ENCODE data around the gene HOXD4.

The HOXD4 gene

DNA sequence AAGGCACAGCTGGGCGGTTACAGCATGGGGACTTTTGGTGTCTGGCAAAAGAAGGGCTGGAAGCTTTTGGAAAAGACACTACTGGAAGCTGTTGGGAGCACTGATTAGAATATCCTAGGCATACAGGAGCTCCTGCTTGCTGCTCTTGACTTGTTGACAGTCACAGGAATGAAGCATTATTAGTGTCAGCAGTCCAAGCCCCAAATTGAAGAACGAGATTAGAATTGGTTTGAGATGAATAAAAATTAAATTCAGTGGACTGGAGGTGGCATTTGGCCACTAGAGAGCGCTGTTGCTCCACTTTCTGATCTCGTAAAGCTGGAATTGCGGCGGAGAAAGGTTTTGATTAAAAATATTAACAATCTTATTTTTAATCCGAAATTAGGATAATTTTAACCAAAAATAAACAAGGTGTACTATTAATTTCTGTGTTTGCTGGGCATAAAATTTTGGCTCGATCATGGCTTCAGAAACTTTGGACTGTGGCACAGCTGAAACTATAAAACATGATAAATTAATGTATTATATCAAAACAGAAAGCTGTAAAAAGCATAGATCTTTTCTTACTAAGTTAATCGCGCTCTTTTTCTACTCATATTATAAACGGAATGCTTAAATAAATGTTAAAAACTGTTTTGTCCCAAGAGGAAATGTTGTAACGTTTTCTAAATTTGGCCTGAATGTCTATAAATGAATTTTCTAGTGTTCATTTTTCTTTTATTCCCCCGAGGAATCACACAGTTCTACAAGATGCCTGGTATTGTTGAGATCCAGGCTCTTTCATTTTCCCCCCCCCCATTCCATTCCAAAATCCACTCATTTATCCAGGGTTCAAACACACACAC lies 24.2 kb upstream of the HOXD4 start:
- DNase-seq (ENCODE audit: low read depth in 2 of 2) = peak; percentile 50 to 60

DNA sequence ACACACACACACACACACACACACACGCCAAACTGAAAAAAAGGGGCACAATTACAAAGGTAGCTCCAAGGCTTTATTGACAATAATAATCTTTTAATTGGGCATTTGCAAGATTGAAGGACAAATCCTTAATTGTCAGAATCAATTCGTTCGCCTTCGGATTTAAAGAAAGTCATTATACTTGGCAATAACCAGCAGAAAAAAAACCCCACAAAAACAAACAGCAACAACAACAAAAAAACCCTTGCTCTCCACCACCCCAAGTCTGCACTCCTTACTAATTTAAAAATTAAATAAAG lies 23.6 kb upstream of the HOXD4 start:
- DNase-seq (ENCODE audit: low read depth in 2 of 2) = no peak

DNA sequence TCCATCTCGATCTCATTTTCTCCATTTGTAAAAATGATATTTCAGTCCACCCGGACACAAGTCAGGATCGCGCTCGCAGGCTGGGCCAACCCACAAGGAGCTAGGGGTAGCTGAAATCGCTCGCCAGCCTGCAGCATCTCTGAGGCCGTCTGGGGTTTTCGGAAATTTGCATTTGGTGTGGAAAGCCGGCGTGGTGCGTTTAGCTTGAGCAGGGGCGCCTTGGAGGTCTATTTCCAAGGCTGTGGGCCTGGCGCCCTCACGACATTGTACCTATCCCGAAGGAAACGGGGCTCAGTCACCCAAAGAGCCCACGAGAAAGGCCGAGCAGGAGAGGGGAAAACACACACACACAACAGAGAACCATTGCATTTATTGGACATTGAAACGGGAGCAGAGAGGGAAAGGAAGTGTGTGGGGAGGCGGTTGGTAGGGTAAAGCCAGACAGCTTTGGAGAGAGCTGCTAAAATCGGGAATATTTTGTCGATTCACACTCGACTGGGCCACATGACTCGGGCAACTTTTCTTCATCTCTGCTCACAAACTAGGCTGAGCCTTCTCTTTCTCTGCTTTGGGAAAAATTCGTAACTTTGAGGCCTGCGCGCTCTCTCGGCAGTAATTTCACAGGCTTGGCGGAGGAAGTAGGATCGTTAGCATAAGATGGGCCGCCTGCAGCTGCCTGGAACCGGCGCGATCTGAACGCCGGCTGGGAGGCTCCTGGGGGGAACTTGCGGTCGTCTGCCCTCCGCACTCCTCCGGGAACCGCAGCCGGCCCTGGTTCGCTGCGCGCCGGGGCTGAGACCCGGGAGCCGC lies 23.0 kb upstream of the HOXD4 start:
- no peak for DNase-seq (ENCODE audit: low read depth in 2 of 2)

DNA sequence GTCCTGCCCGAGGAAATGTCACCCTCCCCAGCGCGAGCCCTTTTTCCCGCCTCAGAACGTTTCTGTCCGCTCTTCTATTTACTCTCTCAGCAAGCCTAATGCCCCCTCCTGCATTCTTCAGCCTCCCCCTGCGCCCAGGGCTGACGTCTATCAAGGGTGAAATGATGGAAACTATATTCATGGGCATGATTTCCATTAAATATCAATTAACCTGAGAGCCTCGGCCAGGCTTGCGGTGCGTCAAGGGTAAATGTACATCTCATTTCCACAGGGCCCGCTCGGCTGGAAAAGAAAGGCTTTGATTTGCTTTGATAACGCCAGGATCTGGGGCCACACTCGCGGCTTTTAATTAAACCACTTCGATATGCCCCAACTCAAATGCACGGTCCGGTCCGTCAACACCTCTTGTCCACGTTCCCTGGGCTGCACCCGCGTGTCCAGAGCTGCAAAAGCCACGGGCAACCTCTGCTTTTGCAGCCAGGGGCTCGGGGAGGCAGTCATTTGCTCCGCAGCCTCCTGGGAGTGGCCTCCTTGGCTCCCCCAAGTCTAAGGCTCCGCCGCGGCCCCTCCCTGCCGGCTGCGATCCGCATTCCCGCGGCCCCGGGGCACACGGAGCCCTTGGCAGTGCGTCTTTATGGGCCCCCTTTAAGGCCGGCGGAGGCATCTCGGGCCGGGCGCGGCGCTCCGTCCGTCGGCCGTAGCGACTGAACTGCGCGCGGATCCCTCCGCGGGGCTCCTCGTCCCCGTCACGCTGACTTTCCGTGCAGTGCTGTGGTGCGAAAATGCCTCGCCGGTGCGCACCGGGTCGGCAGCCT lies 22.2 kb upstream of the HOXD4 start, which contains the start of gene HOXD8:
TSS of gene HOXD8 (plus strand) at position 724 of the 815 bp plus-strand sequence. CDS start 662 bp downstream, outside the sequence.
- no peak for DNase-seq (ENCODE audit: low read depth in 2 of 2)

DNA sequence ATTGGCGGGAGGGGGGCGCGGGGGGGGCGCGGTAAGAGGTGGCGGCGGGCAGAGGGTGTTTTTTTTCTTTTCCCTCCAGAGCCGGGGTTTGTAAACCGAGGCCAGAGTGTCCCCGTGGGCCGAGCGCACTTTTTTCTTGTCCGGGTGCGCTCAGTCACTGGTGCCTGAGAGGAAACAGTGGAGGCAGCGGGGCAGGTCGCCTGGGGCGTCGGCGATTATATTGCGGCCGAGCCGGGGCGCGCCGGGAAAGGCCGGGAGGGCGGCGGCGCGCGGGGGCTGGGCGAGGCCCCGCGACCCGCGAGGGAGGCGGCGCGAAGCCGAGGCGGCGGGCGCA lies 21.6 kb upstream of the HOXD4 start:
- no peak for DNase-seq (ENCODE audit: low read depth in 2 of 2)

DNA sequence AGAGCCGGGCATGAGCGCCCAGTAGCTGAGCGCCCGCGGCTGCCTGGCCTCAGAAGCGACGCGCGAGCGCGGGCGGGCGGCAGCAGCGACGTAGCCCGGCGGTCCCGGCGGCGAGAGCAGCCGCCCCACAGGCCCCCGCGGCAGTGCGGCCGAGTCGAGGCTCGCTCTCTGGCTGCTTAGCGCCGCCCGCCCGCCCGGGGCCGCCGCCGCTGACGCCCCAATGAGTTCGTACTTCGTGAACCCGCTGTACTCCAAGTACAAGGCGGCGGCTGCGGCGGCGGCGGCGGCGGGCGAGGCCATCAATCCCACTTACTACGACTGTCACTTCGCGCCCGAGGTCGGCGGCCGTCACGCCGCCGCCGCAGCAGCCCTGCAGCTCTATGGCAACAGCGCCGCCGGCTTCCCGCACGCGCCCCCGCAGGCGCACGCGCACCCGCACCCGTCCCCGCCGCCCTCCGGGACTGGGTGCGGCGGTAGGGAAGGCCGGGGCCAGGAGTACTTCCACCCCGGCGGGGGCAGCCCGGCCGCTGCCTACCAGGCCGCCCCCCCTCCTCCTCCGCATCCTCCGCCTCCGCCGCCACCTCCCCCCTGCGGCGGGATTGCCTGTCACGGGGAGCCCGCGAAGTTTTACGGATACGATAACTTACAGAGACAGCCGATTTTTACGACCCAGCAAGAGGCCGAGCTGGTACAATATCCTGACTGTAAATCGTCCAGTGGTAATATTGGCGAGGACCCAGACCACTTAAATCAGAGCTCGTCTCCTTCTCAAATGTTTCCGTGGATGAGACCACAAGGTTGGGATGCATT lies 21.0 kb upstream of the HOXD4 start:
- DNase-seq (ENCODE audit: low read depth in 2 of 2) = no peak

DNA sequence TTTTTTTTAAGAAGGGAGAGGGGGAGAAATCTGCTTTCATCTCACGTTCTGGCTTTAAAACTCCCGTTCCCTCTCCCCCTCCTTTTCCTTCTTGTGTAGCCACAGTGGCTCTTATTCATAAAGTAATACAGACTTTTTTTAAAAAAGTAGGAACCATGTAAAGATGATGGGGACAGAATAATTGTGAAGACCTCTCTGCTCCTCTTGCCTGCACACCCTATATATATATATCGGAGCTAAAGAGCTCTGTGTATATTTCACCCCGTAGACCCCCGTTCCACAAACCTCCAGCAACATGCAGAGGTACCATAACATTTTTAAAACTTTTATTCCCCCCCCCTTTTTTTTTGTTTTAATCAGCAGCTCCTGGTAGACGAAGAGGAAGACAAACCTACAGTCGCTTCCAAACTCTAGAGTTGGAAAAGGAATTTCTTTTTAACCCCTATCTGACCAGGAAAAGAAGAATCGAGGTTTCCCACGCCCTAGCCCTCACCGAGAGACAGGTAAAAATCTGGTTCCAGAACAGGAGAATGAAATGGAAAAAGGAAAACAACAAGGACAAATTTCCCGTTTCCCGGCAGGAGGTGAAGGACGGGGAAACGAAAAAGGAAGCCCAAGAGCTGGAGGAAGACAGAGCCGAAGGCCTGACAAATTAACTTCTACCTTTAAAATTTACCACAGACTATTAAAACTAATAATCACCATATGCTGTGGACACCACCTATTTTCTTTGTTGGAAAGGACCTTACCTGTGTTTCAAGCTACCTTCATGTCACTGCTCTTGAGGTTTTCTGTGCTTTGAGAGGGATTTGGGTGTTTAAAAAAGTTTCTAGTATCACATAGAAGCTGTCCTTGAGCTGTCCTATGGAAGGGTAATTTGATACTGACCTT lies 20.1 kb upstream of the HOXD4 start:
- no peak for DNase-seq (ENCODE audit: low read depth in 2 of 2)

DNA sequence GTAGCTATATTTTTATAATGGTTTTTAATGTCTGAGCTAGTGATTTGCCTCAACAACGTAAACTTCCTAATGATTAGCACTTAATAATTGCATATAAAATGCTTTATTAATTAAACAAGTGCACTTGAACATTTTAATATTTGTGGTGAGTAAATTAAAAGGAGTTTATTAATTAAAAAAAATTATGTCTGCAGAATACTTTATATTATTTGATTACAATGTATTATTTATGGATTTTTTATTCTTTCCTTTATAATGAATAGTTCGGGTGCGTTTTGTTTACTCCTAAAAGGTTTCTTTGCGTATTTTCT lies 19.5 kb upstream of the HOXD4 start:
- DNase-seq (ENCODE audit: low read depth in 2 of 2) = no peak

DNA sequence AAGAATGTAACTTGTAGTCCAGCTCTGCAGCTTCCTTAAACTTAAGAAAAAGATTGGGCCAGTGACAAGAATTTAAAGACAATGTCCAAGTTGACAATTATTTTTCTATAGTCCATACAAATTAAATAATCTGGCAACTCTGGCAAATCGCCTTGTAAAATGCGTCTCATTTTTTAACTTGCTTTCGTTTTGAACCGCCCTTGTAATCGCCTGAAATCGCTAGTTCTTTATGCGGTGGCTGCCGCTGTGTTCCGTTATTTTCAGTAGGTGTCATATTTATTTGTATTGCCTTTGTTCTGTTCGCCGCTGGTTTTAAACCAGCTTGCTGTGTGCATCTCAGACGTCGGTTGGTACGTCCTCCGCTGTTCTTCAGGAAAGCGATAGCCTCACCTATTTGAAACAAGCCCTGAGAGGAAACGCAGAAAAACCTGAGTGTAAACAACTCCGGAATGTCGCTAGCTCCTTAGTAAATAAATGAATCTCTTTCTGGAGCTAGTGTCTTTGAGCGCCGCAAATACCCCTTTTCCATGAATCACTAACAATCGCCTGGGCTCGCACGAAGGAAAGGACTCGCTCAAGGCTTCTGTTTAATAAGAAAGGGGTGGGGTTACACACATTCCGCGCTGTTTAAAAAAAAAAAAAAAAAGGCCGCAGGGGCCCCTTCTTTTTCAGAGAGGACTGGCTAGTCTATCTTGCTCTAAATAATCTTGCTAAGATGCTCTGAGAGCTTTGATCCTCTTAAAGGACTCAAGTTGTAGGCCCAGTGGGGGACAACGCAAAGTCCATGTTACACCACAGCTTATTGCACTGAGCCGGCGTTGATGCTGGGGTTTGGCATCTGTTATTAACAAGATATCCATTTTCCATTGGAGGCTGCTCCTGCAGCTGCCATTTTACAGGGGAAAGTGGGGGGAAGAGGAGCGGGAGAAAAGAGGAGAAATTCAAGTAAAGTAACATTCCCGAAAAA lies 18.9 kb upstream of the HOXD4 start:
- no peak for DNase-seq (ENCODE audit: low read depth in 2 of 2)

DNA sequence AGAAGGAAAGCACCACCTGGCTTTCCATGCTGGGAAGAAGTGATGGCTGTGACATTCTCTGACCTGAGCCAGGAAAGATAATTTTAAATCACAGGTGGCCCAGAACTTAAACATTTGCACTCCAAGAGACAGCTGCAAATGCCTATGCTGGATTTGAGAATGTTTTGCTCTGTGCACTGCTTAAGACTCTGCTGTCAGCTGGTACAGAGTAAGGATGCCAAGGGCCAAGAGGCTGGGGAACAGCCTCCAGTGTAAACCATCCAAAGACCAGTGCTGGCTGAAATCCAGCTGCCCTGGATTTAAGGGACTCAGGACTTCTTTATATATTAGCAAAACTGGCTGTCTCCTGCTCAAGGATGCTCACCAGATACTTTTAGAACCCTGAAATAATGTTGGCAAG lies 18.0 kb upstream of the HOXD4 start:
- DNase-seq (ENCODE audit: low read depth in 2 of 2) = no peak

DNA sequence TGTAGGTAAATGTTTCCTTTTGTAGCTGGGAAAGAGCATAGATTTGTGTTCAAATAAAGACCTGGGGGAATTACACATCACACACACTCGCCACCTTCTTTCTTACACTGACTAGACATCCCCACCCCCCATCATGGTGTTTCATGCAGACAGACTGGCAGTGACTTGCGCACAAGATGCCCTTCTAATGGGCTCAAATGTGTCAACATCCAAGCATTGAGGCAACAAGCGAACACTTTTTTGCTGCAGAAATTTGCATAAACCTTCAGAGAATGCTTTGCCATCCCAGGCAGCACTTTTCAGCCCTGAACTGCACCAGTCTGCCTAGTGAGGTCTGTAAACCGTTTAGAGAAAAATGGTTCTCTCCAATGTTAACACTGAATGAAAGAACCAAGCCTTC lies 17.3 kb upstream of the HOXD4 start:
- DNase-seq (ENCODE audit: low read depth in 2 of 2) = no peak

DNA sequence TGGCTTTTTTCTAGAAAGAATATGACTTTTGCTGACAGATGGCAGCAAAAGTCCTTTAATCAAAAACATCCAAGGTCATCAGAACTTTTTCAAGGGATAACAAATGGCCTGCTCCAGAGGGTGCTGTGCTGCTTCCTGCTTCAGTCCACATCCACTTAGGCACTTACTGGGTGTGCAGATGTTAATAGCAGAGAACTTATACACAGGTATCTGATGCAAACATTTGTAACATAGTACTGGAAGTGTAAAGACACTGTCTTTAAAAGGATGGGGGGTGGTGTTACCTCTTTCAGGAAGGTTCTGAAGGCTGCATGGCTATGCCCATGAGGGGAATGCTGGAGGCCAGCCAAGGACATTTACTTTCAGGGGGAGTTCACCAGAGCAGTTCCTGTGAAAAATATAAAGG lies 16.3 kb upstream of the HOXD4 start:
- DNase-seq (ENCODE audit: low read depth in 2 of 2) = no peak

DNA sequence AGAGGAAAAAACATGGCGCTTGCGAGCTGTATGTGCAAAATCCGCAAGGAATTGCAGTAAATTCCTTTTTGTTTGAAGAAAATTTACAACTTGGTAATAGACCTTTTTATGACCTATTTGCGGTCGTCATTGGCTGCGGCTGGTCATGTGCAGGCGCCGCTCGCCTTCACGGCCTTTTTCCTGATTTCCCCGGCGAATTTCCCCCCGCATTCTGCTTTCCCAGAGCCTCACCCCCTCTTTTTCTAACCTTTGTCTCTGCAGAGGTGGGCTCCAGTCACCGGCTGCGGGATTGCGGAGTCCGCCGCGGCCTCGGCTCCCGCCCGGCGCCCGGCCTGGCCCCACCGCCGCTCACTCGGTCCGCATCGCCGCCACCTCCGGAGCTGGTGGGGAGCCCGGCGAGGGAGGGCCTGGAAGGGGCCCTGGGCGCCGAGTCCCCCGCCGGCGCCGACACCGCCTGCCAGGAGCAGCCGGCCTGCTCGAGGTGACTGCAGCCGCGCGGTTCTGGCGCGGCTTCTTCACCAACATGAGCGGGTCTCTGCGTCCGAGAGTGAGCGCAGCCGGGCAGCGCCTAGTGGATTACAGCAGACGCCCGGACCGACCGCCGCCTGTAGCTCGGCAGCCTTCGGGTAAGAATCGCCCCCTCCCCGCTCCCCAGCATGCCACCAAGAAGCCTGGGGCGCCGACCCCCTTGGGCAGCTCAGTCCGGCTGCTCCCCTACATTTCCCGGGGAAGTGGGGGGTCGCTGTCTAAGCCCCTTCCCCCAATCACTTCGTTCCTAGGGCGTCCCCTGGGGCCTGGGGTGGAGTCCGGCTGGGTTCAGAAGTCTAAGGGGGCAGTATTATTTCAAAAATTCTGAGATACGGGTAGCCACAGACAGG lies 14.7 kb upstream of the HOXD4 start:
- DNase-seq (ENCODE audit: low read depth in 2 of 2) = no peak

DNA sequence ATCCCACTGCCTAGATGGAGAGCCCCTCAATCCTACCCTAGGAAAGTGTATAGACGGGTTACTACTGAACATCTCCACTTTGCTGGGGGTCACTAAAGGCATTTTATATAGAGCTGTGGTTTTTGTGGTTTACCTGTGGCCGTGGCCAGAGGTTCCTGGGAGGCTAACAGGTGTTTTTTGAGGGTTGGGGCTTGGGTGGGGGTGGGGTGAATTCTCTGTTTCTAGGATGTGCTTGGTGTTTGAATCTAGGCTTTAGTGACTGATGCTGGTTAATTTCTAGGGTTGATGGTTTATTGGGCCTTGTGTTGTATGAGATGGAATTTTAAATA lies 14.1 kb upstream of the HOXD4 start:
- no peak for DNase-seq (ENCODE audit: low read depth in 2 of 2)

DNA sequence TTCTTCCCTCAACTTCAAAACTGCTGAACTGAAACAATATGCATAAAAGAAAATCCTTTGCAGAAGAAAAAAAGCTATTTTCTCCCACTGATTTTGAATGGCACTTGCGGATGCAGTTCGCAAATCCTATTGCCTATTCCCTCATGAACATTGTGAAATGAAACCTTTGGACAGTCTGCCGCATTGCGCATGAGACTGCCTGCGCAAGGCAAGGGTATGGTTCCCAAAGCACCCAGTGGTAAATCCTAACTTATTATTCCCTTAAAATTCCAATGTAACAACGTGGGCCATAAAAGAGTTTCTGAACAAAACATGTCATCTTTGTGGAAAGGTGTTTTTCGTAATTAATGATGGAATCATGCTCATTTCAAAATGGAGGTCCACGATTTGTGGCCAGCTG lies 13.4 kb upstream of the HOXD4 start:
- DNase-seq (ENCODE audit: low read depth in 2 of 2) = no peak

DNA sequence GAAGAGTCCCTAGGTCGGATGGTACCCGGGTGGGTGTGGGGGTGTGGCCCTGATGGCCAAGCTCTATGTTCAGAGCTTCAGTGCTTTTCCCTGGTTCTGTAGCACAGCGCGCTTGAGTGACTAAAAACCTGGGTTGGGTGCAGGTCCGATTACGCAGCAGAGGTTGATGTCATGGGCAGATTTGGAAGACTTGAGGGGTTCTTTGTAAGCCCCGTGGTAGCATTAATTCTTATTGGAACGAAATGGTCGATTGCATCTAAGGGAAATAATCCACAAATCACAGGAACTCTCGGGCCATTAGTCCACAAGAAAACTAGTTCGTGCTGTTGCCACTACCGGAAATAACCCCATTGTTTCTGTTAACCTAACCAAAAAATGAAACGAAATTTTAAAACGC lies 12.8 kb upstream of the HOXD4 start:
- no peak for DNase-seq (ENCODE audit: low read depth in 2 of 2)

DNA sequence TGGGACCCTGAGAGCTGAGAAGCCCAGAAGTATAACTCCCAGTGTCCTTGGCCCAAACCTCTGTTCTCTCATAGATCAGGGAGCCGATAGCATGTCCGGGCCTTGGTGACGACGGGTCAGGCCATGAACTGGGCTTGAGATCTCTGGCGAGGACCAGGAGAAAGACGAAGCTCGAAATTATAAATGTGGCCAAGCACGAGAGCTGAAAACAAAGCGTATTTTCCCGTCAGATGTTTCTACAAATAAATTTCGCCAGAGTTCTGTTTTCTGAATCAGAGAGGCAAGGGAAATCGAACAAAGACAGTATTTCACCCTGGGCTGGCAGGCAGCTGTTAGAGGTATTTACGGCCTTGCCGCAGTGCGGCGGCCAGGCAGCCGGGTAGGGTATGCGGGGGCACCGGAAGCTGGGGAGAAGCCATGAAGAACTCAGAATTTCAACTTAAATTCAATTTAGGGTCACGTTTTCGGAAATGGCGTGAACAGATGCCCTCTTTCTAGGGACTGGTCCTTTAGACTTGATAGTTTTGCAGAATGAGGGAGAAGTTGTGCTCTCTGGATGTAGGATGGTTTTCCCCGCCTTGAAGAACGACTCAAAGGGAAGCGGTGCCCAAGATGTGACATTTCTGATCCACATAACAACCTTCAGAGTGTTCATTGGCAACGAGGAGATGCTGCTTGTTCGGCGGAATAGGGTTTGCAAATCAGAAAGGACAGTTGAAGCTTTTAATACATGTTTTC lies 12.3 kb upstream of the HOXD4 start:
- DNase-seq (ENCODE audit: low read depth in 2 of 2) = no peak
